ENCODE data around the gene SUGT1.
"Not testable (repeated sequence)": the region's sequence is repeated elsewhere in the genome, so short reads cannot be mapped to it uniquely, and the experiment has no call there.

DNA sequence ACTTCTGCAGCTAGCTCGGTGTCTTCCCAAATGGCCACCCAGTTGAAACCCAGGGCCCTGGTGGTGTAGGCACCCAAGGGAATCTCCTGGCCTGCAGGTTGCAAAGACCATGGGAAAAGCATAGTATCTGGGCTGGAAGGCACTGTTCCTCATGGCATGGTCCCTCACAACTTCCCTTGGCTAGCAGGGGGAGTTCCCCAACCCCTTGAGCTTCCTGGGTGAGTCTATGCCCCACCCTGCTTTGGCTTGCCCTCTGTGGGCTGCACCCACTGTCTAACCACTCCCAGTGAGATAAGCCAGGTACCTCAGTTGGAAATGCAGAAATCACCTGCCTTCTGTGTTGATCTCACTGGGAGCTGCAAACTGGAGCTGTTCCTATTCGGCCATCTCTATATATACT is 68.7 kb downstream of the SUGT1 start:
- TF ChIP-seq, protein P1, sequence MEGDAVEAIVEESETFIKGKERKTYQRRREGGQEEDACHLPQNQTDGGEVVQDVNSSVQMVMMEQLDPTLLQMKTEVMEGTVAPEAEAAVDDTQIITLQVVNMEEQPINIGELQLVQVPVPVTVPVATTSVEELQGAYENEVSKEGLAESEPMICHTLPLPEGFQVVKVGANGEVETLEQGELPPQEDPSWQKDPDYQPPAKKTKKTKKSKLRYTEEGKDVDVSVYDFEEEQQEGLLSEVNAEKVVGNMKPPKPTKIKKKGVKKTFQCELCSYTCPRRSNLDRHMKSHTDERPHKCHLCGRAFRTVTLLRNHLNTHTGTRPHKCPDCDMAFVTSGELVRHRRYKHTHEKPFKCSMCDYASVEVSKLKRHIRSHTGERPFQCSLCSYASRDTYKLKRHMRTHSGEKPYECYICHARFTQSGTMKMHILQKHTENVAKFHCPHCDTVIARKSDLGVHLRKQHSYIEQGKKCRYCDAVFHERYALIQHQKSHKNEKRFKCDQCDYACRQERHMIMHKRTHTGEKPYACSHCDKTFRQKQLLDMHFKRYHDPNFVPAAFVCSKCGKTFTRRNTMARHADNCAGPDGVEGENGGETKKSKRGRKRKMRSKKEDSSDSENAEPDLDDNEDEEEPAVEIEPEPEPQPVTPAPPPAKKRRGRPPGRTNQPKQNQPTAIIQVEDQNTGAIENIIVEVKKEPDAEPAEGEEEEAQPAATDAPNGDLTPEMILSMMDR (IDR thresholded peaks at IDR 0.05; ENCODE audit: low read length) = not testable (repeated sequence)
- TF ChIP-seq EZH2 (IDR thresholded peaks at IDR 0.05; ENCODE audit: borderline replicate concordance, low read length) = not testable (repeated sequence)
